GM12874 (cell line): ENCODE results near the gene FBXL4.

Experiments used
- CTCF ChIP-seq: IDR thresholded peaks from 2 replicates; pipeline ENCODE4 v1.5.1; 2011; ENCODE audit warnings: low read depth, mild to moderate bottlenecking, control low read depth, low read length, moderate library complexity; ENCODE audit not compliant: insufficient read depth

FBXL4 gene

DNA sequence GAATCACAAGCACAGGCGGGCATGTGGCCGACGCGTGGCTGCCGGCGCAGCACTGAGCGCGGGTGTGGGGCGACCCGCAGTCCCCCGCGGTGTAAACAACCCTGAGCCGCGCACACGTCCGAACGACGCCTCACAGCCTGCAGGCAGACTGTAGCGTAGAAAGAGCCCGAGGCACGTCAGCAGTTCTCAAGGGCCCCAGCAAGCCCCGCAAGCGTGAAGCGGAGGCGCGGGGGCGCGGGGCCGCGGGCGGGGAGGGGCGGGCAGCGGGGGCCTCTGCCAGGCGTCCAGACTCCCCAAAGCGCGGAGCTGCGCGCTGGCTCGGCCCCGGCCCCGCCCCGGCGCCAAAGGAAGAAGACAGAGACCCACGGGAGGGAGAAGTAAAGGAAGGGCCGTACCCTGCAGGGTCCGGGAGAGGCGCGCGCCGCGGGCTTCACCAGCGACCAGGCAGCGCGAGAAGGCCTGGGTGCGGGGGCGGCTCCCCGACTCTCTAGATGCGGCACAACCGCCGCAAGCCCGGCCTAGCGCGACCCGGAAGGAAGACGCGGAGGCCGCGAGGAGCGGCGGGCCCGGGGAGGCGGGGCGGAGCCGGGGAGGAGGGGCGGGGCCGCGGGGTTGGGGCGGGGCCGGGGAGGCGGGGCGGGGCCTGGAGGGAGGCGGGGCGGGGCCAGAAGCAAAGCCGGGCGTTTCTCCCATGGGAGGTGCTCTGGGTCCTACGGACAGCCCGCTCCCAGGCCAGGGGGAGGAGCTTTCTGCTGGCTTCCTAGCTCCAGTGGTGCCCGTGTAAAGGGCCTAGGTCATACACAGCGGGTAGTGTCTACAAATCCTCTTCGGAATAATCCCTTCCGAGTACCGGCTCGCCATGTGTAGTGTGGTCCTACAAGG, at the start of gene FBXL4:
TSS of gene FBXL4 (minus strand) at position 536 of the 882 bp plus-strand sequence. CDS start 20,958 bp downstream, outside the sequence.
- no peak for TF ChIP-seq CTCF

DNA sequence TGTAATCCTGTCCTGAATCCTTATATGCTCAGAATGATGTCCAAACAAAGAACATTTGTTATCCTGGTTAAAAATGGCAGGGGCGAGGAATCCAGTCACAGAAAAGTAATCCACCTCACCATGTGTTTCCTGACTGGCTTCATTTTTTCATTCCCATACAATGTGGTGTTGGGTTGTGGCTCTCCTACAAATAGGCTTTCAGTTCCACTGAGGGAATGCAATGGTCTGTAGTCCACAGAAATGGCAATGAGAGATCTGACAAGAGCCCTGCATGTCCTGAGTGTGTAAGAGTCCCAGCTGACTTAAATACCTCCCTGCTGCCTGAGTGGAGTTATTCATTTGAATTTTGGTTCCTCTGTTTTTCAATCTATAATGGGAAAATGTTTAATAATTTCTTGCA, 47.4 kb upstream of the FBXL4 start:
- no peak for TF ChIP-seq CTCF

GRCh38 chr6:98992535-98992934, 44.8 kb upstream of the FBXL4 start:
- TF ChIP-seq CTCF = no peak

DNA sequence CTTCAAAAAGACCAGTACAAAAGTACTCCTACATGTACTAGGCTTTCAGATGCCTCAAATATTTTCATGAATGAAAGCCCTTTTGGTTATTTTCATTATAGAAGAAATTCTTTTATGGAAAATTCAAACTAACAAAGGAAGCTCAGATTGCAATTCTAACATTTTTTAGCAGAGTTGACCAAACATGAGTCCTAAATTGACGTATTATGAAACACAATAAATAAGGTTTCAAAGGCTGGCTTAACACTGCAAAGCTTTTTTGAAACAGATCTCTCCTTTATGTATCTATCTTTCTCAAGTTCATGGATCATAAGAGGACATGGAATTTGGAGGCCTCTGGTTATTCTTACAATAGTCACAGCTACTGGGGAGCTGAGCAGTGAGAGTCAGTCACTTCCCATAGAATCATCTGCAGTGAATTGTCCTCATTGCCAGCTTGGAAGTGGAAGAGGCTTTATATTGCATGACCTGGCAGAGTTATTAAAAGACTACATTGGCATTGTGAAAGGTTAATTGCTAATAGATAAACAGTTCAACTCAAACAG, 38.4 kb upstream of the FBXL4 start:
- no peak for TF ChIP-seq CTCF

DNA sequence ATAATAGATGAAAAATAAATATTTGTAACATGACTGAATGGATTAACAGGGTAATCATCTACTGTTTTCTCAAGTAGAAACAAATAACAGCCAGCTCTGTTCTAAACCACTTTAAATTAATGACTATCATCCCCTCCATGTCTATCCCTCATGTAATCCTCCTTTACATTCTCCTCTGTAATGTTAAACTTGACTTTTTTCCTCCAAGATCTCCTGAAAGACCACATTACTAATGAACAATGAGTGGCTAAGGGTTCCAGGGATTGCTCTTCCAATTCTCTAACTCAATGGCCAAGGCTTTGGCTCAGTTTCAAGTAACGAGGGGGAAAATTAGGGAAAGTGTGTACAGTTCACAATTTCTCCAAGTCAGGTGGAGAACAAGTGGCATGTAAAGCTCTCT, 37.6 kb upstream of the FBXL4 start:
- no peak for TF ChIP-seq CTCF

DNA sequence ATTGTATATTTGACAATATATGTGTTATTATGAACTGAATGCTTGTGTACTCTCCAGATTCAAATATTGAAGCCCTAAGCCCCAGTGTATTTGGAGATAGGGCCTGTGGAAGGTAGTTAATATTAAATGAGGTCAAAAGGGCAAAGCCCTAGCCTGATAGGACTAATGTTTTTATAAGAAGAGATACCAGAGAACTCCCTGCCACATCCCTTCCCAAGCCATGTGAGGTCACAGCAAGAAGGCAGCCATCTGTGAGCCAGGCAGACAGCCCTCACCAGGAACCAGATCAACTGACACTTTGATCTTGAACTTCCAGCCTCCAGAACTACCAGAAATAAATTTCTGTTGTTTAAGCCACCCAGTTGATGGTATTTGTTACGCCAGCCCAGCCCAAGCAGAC, 36.4 kb upstream of the FBXL4 start:
- TF ChIP-seq CTCF = no peak

DNA sequence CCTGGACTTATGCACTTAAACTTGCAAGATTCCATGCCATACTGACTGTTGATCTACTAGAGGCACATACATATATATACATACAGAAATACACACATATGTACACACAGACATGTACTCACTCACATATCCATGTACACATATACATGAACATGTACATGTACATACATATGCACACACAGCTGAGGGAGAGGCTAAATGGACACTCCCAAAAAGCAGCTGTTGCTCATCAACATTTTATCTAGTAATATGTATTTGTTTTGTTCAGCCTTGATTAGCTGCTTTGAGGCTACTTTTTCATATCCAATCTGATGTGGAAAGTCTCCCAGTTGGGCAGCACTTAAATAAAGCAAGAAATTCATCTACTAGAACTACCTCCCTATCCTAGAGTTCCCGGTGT, 33.7 kb upstream of the FBXL4 start:
- no peak for TF ChIP-seq CTCF
